Measurements from ENCODE around the gene GSTM3. TPM values are rescaled to one million over a fixed set of nuclear protein-coding genes. Genes with fewer than 3 reads are reported as not detected.
A peak's percentile ranks its signal among the peaks of the same experiment; 100 is the strongest.

The GSTM3 gene
- total and polyA plus RNA-seq, 10 of the 15 experiments (the other 5 are each of a cell fraction or from before 2014, with no cell fraction given): not detected

DNA sequence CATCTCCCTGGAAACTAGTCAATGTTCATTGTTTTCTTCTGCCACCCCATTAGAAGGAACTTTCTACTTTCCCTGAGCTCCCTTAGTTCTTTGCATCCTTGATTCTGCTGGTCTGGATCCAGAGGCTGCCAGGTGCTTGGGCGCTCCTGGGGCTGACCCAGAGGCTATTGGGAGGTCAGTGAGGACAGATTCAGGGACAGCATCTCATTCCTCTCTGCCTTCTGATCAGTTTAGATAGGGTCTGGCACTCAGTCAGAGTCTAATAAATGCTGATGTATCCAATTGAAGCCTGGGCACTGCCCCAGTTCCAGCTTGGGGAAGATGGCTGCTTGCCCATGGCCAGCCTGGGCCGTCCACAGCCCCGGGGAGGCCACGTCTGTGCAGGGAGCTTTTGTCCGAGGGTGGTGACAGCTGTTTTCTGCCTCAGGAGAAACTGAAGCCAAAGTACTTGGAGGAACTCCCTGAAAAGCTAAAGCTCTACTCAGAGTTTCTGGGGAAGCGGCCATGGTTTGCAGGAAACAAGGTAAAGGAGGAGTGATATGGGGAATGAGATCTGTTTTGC, 50.9 kb downstream of the GSTM3 start (continued):
- TF ChIP-seq HCFC1 (IDR thresholded peaks at IDR 0.05; ENCODE audit: low read length) (no peak), EED (IDR thresholded peaks at IDR 0.05; ENCODE audit: low read depth) (no peak), SIN3A (IDR thresholded peaks at IDR 0.05; ENCODE audit: low read depth, low read length) (no peak), ATF7 (IDR thresholded peaks at IDR 0.05; ENCODE audit: low read depth) (no peak)

DNA sequence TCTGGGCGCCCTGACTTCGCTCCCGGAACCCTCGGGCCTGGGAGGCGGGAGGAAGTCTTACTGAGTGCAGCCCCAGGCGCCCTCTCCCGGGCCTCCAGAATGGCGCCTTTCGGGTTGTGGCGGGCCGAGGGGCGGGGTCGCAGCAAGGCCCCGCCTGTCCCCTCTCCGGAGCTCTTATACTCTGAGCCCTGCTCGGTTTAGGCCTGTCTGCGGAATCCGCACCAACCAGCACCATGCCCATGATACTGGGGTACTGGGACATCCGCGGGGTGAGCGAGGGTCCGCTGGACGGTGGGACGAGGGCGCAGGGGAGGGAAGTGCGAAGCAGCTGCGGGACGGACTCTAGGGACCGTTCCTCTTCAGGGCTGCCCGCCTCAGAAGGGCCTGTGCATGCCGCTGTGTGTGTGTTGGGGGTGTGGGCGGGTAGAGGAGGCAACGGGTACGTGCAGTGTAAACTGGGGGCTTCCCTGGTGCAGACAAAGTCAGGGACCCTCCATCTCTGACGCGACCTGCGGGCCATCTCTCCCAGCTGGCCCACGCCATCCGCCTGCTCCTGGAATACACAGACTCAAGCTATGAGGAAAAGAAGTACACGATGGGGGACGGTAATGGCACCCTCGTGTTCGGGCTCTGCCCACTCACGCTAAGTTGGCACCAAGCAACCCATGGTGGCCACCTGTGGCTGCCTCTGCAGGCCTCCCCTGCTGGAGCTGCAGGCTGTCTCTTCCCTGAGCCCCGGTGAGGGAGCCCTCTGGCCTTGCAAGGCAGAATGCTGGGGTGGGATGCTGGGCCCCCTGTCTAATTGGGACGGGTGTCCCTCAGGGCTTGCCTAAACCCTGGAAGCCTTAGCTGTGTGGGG, 53.0 kb downstream of the GSTM3 start, which contains the start of gene GSTM1:
Gene GSTM1, plus strand, starts transcription at position 177 of the 859 bp plus-strand sequence. Its CDS starts 57 bp downstream, at position 234.
- FAIRE-seq (no peak), ATAC-seq (peak; percentile 99), DNase-seq (ENCODE audit: low read depth, low spot score) (peak; percentile 25)
- no peaks in the 10 kb centered on the region for H3K27me3 ChIP-seq (replicated peaks in 1 of 2; ENCODE audit: control insufficient read depth in 2 of 2, insufficient read depth in 2 of 2, low read length in 1 of 2)
- H3K27ac ChIP-seq (ENCODE audit: control insufficient read depth, insufficient read depth): peak within 1 kb of the TSS; percentile 72
- ChIA-PET RAD21 (ENCODE audit: unreplicated experiment) (interaction anchor here (0.7 to 2.4 kb wide), 8 partner anchors 34 to 297 kb away, joined by 3 to 12 read pairs (median 4); partner anchors contain the start of genes AHCYL1 and GNAI3), CTCF (interaction anchor here (0.7 to 3.2 kb wide), 9 partner anchors 32 to 297 kb away, joined by 3 to 34 read pairs (median 5); partner anchors contain the start of genes AHCYL1, GNAI3 and GSTM4), SMC1A (ENCODE audit: uncharacterized antibody, unreplicated experiment) (interaction anchor here (0.6 to 2.4 kb wide), 6 partner anchors 17 to 1748 kb away, joined by 3 to 7 read pairs (median 4); no protein-coding TSS in a partner anchor), POLR2A (interaction anchor here (0.6 to 1.3 kb wide), 8 partner anchors 17 to 993 kb away, joined by 3 to 11 read pairs (median 4); partner anchors contain the start of gene GNAI3)
- intact Hi-C loops (cut with micrococcal nuclease; ENCODE audit: unreplicated experiment) (loop anchor here (5.0 kb wide), 1 partner anchor 46 kb away; no protein-coding TSS in a partner anchor), in situ Hi-C loops (cut with MboI) (no loop called here)
- no peaks in the 10 kb centered on the region for H3K4me1 ChIP-seq (ENCODE audit: control insufficient read depth, insufficient read depth, low read length)
- H3K36me3 ChIP-seq (ENCODE audit: control insufficient read depth in 2 of 2, insufficient read depth in 2 of 2, low read length in 1 of 2): no peaks in the 10 kb centered on the region
- H3K9ac ChIP-seq (ENCODE audit: control insufficient read depth, insufficient read depth, low read length): peak within 1 kb of the TSS; percentile 70
- peak within 1 kb of the TSS; percentile 71 for H3K4me3 ChIP-seq
- no peaks in the 10 kb centered on the region for H4K20me1 ChIP-seq (ENCODE audit: control insufficient read depth, insufficient read depth)
- BruUV-seq (replicated peaks): TSS peak; percentile 65
- no peaks in the 10 kb centered on the region for H3K79me2 ChIP-seq (ENCODE audit: control insufficient read depth, insufficient read depth, low read length)
- TF ChIP-seq NBN (IDR thresholded peaks at IDR 0.05): 0 out of 2 replicates have a peak, but pooled peaks have one; percentile 21
- peak; percentile 85 for TF ChIP-seq YY1 (IDR thresholded peaks at IDR 0.05; ENCODE audit: low read depth, low read length)
- peak; percentile 52 for TF ChIP-seq RAD21 (IDR thresholded peaks at IDR 0.05; ENCODE audit: insufficient read depth, low read depth, low read length)
- no peak for TF ChIP-seq MEF2A (IDR thresholded peaks at IDR 0.05; ENCODE audit: insufficient read depth, low read depth, low read length)
- peak; percentile 39; the same call in 1 of the 2 replicates for TF ChIP-seq IKZF1 (conservative IDR thresholded peaks at IDR 0.05)
- TF ChIP-seq SMAD5 (IDR thresholded peaks at IDR 0.05; ENCODE audit: low read depth): no peak
- TF ChIP-seq DPF2 (IDR thresholded peaks at IDR 0.05): peak; percentile 23; the same call in 1 of the 2 replicates
- TF ChIP-seq, protein P1, sequence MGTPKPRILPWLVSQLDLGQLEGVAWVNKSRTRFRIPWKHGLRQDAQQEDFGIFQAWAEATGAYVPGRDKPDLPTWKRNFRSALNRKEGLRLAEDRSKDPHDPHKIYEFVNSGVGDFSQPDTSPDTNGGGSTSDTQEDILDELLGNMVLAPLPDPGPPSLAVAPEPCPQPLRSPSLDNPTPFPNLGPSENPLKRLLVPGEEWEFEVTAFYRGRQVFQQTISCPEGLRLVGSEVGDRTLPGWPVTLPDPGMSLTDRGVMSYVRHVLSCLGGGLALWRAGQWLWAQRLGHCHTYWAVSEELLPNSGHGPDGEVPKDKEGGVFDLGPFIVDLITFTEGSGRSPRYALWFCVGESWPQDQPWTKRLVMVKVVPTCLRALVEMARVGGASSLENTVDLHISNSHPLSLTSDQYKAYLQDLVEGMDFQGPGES (IDR thresholded peaks at IDR 0.05): no peak
- peak; percentile 48; the same call in 1 of the 2 replicates for TF ChIP-seq TAF1 (IDR thresholded peaks at IDR 0.05; ENCODE audit: borderline replicate concordance, low read depth, low read length)
- TF ChIP-seq POLR2AphosphoS5 (IDR thresholded peaks at IDR 0.05; ENCODE audit: low read length): peak; percentile 47
- TF ChIP-seq SP1 (IDR thresholded peaks at IDR 0.05; ENCODE audit: low read depth, low read length): no peak
- peak; percentile 59; the same call in 1 of the 2 replicates for TF ChIP-seq RB1 (IDR thresholded peaks at IDR 0.05; ENCODE audit: borderline replicate concordance)
- TF ChIP-seq POLR2A (IDR thresholded peaks at IDR 0.05; ENCODE audit: low read depth, low read length): peak; percentile 83
- TF ChIP-seq, protein P2, sequence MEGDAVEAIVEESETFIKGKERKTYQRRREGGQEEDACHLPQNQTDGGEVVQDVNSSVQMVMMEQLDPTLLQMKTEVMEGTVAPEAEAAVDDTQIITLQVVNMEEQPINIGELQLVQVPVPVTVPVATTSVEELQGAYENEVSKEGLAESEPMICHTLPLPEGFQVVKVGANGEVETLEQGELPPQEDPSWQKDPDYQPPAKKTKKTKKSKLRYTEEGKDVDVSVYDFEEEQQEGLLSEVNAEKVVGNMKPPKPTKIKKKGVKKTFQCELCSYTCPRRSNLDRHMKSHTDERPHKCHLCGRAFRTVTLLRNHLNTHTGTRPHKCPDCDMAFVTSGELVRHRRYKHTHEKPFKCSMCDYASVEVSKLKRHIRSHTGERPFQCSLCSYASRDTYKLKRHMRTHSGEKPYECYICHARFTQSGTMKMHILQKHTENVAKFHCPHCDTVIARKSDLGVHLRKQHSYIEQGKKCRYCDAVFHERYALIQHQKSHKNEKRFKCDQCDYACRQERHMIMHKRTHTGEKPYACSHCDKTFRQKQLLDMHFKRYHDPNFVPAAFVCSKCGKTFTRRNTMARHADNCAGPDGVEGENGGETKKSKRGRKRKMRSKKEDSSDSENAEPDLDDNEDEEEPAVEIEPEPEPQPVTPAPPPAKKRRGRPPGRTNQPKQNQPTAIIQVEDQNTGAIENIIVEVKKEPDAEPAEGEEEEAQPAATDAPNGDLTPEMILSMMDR (IDR thresholded peaks at IDR 0.05 in 2 of 3, conservative IDR thresholded peaks at IDR 0.05 in 1 of 3; ENCODE audit: control insufficient read depth in 2 of 3, extremely low read depth in 1 of 3, insufficient read depth in 1 of 3, low read depth in 3 of 3, low read length in 3 of 3): peak; percentile 29 to 49 (median 38); a peak in 4 of 6 replicates
- H2AFZ ChIP-seq (ENCODE audit: control insufficient read depth, low read depth, low read length): peak within 1 kb of the TSS; percentile 86
- no peaks in the 10 kb centered on the region; the same call in 2 of the 3 replicates for H3K9me3 ChIP-seq (replicated peaks; ENCODE audit: control insufficient read depth, insufficient read depth, low read length)
- 0% methylated on average over 17 of the region's 46 CpGs for WGBS (ENCODE audit: insufficient coverage, insufficient replicate concordance, low lambda C conversion rate, missing lambda C conversion rate)
- H3K4me2 ChIP-seq (ENCODE audit: control insufficient read depth, insufficient read depth): peak within 1 kb of the TSS; percentile 64

Measured in GM12878 (cell line).